ENCODE measurements around the gene LIG1.

Gene LIG1

DNA sequence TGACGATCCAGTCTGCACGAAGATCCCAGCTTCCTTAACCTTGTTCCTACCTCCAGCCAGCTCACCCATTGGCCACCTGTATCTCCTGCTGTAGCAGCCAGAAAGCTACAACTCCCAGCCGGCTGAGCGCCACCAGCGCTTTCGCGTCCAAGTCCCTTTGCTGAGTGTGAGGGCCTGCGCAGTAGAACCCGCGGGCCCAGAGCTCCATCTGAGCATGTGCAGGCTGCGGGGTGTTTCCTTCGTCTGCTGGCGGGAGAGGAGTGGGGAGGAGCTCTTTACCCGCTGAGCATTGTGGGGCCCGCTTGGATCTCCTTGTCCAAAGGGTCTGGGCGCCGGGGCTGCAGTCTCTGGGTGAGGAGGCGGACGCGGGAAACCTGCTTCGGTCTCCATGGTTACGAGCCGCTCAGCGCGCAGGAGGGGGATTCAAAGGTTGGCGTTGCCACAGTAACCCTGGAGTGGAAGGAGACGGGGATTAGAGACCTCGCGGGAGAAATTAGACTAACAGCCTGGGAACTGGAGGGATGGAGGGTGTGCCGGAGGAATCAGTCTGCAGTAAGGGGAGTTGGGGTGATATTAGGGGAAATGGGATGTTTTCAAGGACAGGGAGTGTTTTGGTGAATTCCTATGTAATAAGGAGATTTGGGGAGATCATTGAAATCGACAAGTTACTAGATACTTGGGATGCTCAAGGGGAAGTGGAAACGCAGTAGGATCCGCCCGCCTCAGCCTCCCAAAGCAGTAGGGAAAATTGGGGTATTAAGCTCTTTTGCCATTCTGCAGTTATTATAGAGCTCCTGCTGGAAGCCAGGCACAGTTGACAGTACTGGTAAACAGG lies 33.9 kb upstream of the LIG1 start:
- in situ Hi-C loops (cut with HindIII; ENCODE audit: low sequenced_read_pairs), result no loop called here
- TF ChIP-seq, protein P1, sequence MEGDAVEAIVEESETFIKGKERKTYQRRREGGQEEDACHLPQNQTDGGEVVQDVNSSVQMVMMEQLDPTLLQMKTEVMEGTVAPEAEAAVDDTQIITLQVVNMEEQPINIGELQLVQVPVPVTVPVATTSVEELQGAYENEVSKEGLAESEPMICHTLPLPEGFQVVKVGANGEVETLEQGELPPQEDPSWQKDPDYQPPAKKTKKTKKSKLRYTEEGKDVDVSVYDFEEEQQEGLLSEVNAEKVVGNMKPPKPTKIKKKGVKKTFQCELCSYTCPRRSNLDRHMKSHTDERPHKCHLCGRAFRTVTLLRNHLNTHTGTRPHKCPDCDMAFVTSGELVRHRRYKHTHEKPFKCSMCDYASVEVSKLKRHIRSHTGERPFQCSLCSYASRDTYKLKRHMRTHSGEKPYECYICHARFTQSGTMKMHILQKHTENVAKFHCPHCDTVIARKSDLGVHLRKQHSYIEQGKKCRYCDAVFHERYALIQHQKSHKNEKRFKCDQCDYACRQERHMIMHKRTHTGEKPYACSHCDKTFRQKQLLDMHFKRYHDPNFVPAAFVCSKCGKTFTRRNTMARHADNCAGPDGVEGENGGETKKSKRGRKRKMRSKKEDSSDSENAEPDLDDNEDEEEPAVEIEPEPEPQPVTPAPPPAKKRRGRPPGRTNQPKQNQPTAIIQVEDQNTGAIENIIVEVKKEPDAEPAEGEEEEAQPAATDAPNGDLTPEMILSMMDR (IDR thresholded peaks at IDR 0.05; ENCODE audit: low read depth, low read length), result no peak
- DNase-seq (ENCODE audit: low read depth, low spot score), result peak; percentile 96

DNA sequence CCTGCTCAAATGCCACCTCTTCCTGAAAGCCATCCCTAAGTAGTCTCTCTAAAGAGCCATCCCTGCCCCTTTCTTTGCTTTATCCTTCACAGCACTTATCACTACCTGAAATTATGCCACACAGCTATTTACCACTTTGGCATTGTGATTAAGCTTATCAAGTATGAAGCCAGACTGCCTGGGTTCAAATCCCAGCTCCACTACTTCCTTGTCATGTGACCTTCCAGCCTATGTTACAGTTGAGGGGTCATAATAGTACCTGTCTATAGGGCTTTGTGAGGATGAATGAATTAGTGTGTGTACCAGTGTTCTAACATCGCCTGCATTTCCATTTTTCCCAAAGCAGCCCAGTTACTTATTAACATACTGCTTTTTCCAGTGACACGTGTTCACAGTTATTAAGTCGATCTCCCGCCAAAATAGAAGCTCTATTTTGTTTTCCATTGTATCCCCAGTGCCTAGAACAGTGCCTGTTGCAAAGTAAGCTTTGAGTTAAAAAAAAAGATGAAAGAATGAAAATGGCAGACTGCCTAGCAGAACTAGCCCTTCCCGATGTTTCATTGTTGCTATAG lies 33.2 kb upstream of the LIG1 start:
- H3K4me3 ChIP-seq (ENCODE audit: low read depth, low read length), result peak overlapping the region; percentile 61
- TF ChIP-seq, protein P1 (IDR thresholded peaks at IDR 0.05; ENCODE audit: low read depth, low read length), result no peak
- in situ Hi-C loops (cut with HindIII; ENCODE audit: low sequenced_read_pairs), result no loop called here
- DNase-seq (ENCODE audit: low read depth, low spot score), result no peak

More for the DNA sequence above, 33.9 kb upstream of the LIG1 start:
- H3K4me3 ChIP-seq (ENCODE audit: low read depth, low read length), result peak overlapping the region; percentile 61

DNA sequence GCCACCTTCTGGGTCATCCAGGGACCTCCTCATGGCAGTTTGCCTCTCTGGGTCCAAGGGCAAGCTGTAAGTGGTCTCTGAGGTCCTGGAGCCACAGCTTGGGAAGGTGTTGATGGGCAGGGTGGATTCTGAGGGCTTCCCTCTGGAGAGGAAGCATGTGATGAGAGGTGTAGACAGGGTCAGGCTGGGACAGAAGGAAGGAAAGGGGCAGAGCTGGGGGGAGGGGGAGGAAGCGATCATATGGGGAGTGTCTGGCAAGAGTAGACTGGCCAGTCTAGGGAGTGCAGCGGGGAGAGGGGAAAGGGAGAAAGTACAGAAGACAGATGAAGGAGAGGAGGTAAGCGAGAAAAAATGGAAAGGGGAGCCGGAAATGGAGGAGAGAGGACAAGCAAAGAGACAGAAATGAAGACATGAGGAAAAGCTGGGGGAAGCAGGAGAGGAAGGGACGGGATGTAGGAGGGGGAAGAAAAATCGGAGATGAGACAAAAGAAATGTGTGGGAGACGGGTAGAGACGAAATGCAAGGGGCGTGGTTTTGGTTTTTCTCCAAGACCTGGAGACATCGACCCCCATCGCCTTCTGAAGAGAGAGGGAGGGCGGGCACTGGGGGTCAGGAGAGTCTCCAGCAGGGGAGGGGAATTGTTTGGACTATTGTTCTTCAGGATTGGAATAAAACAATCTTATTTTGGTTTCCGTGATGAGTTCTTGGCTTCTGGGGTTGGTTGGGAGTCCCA lies 27.0 kb upstream of the LIG1 start:
- DNase-seq (ENCODE audit: low read depth, low spot score), result no peak
- TF ChIP-seq, protein P1 (IDR thresholded peaks at IDR 0.05; ENCODE audit: low read depth, low read length), result no peak
- no peak overlapping the region for H3K4me3 ChIP-seq (ENCODE audit: low read depth, low read length)
- in situ Hi-C loops (cut with HindIII; ENCODE audit: low sequenced_read_pairs), result no loop called here

DNA sequence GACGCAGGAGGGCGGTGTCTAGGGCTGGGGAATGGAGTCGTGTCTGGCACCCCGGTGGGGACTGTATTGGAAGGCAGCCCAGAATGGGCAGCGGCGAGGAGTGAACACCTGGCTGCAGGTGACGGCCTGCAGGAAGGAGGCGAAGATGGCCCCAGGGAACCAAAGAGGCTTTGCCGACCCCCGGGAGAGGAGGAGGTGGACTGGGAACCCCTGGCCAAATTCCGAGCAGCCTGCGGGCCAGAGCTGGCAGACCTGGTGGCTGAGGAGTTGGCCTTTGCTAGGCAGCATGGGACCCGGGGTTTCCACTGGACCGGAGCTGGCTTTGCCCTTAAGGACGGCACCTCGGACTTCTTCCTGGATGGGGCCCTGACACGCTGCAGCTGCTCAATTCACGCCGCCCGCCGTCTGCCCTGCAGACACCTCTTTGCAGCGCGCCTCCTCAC lies 26.2 kb upstream of the LIG1 start:
- TF ChIP-seq, protein P1 (IDR thresholded peaks at IDR 0.05; ENCODE audit: low read depth, low read length), result no peak
- no peak for DNase-seq (ENCODE audit: low read depth, low spot score)
- no peak overlapping the region for H3K4me3 ChIP-seq (ENCODE audit: low read depth, low read length)
- in situ Hi-C loops (cut with HindIII; ENCODE audit: low sequenced_read_pairs), result no loop called here

- TF ChIP-seq, protein P1 (IDR thresholded peaks at IDR 0.05; ENCODE audit: low read depth, low read length), result no peak
- no peak overlapping the region for H3K4me3 ChIP-seq (ENCODE audit: low read depth, low read length)
- in situ Hi-C loops (cut with HindIII; ENCODE audit: low sequenced_read_pairs), result no loop called here
- DNase-seq (ENCODE audit: low read depth, low spot score), result no peak
Observed at GRCh38 chr19:48194844-48195830, 25.0 kb upstream of the LIG1 start.
